HCT116 (cell line): Measurements from ENCODE around the gene MAX. TPM values are rescaled to one million over a fixed set of nuclear protein-coding genes. Genes with fewer than 3 reads are reported as not detected.

Source experiments
- ATAC-seq: fragments of 200-7000 bp; cut with Tn5 transposase; 2 replicates; pipeline ENCODE4 v1.9.1; 2020; ENCODE audit warnings: mild to moderate bottlenecking, moderate library complexity
- BruUV-seq: library from RNA; stranded (reverse); fragments of 400-500 nt; replicated peaks from 2 replicates; lab custom pipeline; 2021; lab: Mats Ljungman, UMichigan
- CTCF ChIA-PET: fragments of 300-600 bp; sonication (Branson Sonifier 250); formaldehyde crosslinking; loops from one replicate; lab custom pipeline; 2021; ENCODE audit warnings: antibody characterized with exemption; lab: Charles Lee
- POLR2A ChIA-PET: fragments of 300-600, 350-600 bp; sonication (Branson Sonifier 250); formaldehyde crosslinking; loops from one replicate; lab custom pipeline; 2021; ENCODE audit warnings: antibody characterized with exemption; lab: Charles Lee
- RAD21 ChIA-PET, 2 experiments: fragments of 300-600 bp; sonication (Branson Sonifier 250); formaldehyde crosslinking; loops; one replicate each; lab custom pipeline; 2023; ENCODE audit warnings: low total read pairs in 2 of 2; ENCODE audit not compliant: uncharacterized antibody in 2 of 2, unreplicated experiment in 2 of 2, low non-redundant PET in 1 of 2; lab: Charles Lee
- DNase-seq: peaks from one replicate; pipeline ENCODE4 v3.0.0-alpha.2; 2010; ENCODE audit warnings: low read depth, low spot score
- H2AFZ ChIP-seq: fragments of 200-600 bp; shearing (Covaris generic), sonication (generic); 2 replicates; pipeline ENCODE4 v1.6.1; 2017; ENCODE audit warnings: low read depth, mixed run types, mixed read lengths, antibody characterized with exemption, low read length; ENCODE audit not compliant: poor library complexity, severe bottlenecking
- H3K27ac ChIP-seq: 2 replicates; pipeline ENCODE4 v1.5.1; 2012; ENCODE audit warnings: low read depth, low read length
- H3K27me3 ChIP-seq: fragments of 200-600 bp; sonication (generic); 2 replicates; pipeline ENCODE4 v1.6.1; 2016; ENCODE audit warnings: mixed run types, low read length, mixed read lengths; ENCODE audit not compliant: insufficient read depth
- H3K36me3 ChIP-seq, 2 experiments: fragments of 200-500 bp in 1 of 2; fragments of 200-600 bp in 1 of 2; sonication (Bioruptor generic) in 1 of 2; sonication (generic) in 1 of 2; 2 replicates each; pipeline versions ENCODE4 v1.5.1 to v1.6.1; 2014 to 2016; ENCODE audit warnings: low read length in 2 of 2, inconsistent platforms in 1 of 2, mixed read lengths in 1 of 2, mixed run types in 1 of 2; ENCODE audit not compliant: insufficient read depth in 2 of 2, control insufficient read depth in 1 of 2
- H3K4me1 ChIP-seq, 2 experiments: fragments of 200-600 bp in 1 of 2; sonication (generic) in 1 of 2; 2 replicates each; pipeline versions ENCODE4 v1.5.1 to v1.6.1; 2012 to 2017; ENCODE audit warnings: low read length in 2 of 2, inconsistent platforms in 1 of 2, mild to moderate bottlenecking in 1 of 2, mixed read lengths in 1 of 2, mixed run types in 1 of 2, moderate library complexity in 1 of 2; ENCODE audit not compliant: insufficient read depth in 2 of 2, control insufficient read depth in 1 of 2
- H3K4me2 ChIP-seq: fragments of 200-600 bp; sonication (generic); 2 replicates; pipeline ENCODE4 v1.6.1; 2017; ENCODE audit warnings: mixed run types, low read length, mixed read lengths
- H3K4me3 ChIP-seq, 2 experiments: fragments of 200-600 bp in 1 of 2; sonication (generic) in 1 of 2; replicated peaks in 1 of 2; 2 replicates each; pipeline ENCODE4 v1.5.1; 2011 to 2016; ENCODE audit warnings: low read length in 2 of 2, control low read depth in 1 of 2, low read depth in 1 of 2, mild to moderate bottlenecking in 1 of 2, mixed read lengths in 1 of 2, mixed run types in 1 of 2
- H3K79me2 ChIP-seq: fragments of 200-600 bp; sonication (generic); 2 replicates; pipeline ENCODE4 v1.6.1; 2017; ENCODE audit warnings: mild to moderate bottlenecking, mixed run types, low read length, moderate library complexity, mixed read lengths; ENCODE audit not compliant: insufficient read depth
- H3K9ac ChIP-seq: fragments of 200-600 bp; sonication (generic); 2 replicates; pipeline ENCODE4 v1.6.1; 2016; ENCODE audit warnings: low read length, mixed read lengths
- H3K9me2 ChIP-seq: fragments of 200-600 bp; sonication (generic), shearing (Covaris generic); 2 replicates; pipeline ENCODE4 v1.6.1; 2017; ENCODE audit warnings: mixed run types, mild to moderate bottlenecking, moderate library complexity; ENCODE audit not compliant: insufficient read depth
- H3K9me3 ChIP-seq, 2 experiments: fragments of 200-500 bp in 1 of 2; fragments of 200-600 bp in 1 of 2; sonication (Bioruptor generic) in 1 of 2; sonication (generic) in 1 of 2; 2 replicates each; pipeline ENCODE4 v1.6.1; 2014 to 2017; ENCODE audit warnings: low read length in 2 of 2, mixed read lengths in 2 of 2, inconsistent platforms in 1 of 2, low read depth in 1 of 2, mild to moderate bottlenecking in 1 of 2, mixed run types in 1 of 2, moderate library complexity in 1 of 2; ENCODE audit not compliant: control insufficient read depth in 1 of 2, insufficient read depth in 1 of 2
- H4K20me1 ChIP-seq: fragments of 200-600 bp; sonication (generic), shearing (Covaris generic); 2 replicates; pipeline ENCODE4 v1.6.1; 2017; ENCODE audit warnings: mixed run types, mild to moderate bottlenecking, moderate library complexity; ENCODE audit not compliant: insufficient read depth
- CBX3 ChIP-seq: IDR thresholded peaks from 2 replicates; pipeline ENCODE4 v1.6.1; 2012; ENCODE audit warnings: low read depth
- EZH2phosphoT487 ChIP-seq: fragments of 200-600 bp; IDR thresholded peaks from 2 replicates; pipeline ENCODE4 v1.6.1; 2018; ENCODE audit warnings: antibody characterized with exemption, borderline replicate concordance
- FOSL1 ChIP-seq: IDR thresholded peaks from 2 replicates; pipeline ENCODE4 v1.6.1; 2012; ENCODE audit warnings: low read depth
- JUND ChIP-seq: IDR thresholded peaks from 2 replicates; pipeline ENCODE4 v1.6.1; 2012
- MAX ChIP-seq: IDR thresholded peaks from 2 replicates; pipeline ENCODE4 v1.6.1; 2012
- POLR2AphosphoS5 ChIP-seq: IDR thresholded peaks from 2 replicates; pipeline ENCODE4 v1.6.1; 2011; ENCODE audit warnings: mild to moderate bottlenecking, low read depth, low read length, moderate library complexity
- REST ChIP-seq: IDR thresholded peaks from 2 replicates; pipeline ENCODE4 v1.6.1; 2012; ENCODE audit warnings: low read depth
- SIN3A ChIP-seq: IDR thresholded peaks from 2 replicates; pipeline ENCODE4 v1.6.1; 2012; ENCODE audit warnings: low read depth
- SP1 ChIP-seq: IDR thresholded peaks from 2 replicates; pipeline ENCODE4 v1.6.1; 2012; ENCODE audit warnings: low read depth
- ZBTB33 ChIP-seq: IDR thresholded peaks from 2 replicates; pipeline ENCODE4 v1.6.1; 2011; ENCODE audit warnings: mild to moderate bottlenecking, low read length, moderate library complexity; ENCODE audit not compliant: insufficient replicate concordance; ENCODE audit errors: extremely low read depth
- intact Hi-C: fragments of 100-400 bp; cut with micrococcal nuclease; formaldehyde crosslinking; loops from 2 replicates; pipeline ENCODE4 v1.10.0; 2022
- total RNA-seq: library from RNA; stranded (reverse); gene quantifications from one replicate; pipeline ENCODE4 v1.2.1, GENCODE V29; 2021; ENCODE audit not compliant: unreplicated experiment
- TF ChIP-seq, protein P1 (sequence below): IDR thresholded peaks from 2 replicates; pipeline ENCODE4 v1.6.1; 2012

MAX gene
- total RNA-seq, 1 experiment from 2014 or later: 72.6 TPM

DNA sequence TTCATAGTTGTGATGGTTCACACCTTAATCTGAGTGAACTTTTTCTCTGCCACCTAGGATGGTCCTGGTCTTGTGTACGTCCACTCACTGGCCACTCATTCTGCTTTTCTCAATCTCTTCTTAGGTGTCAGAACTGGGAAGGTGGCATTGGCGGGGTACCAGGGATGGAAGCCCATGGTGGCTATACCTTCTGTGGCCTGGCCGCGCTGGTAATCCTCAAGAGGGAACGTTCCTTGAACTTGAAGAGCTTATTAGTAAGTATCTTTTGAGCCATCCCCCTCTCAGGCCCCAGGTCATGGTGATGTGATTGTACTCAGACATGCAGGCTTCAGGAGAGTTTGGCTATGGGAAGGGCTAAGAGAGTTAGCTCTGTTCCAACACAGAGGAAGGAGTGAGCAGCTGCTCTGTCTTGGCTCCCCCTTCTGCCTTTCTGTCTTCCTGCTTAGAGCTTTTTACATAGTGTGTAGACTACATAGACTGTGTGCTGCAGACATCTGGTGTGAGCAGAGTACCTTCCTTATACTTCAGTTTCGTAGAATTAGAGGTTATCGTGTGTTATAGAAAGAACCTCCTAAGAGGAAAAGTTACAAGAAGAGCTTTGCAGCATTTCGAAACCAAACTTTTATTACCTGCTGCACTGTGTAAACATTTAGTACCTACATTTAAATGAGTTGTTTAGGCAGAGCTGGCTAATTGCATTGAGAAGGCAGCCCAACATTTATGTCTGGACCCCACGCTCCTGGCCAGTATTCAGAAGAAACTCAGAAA lies 61.5 kb downstream of the MAX start:
- no TSS peak for BruUV-seq
- Histone ChIP-seq H2AFZ (no peak overlapping the region), H3K9me2 (no peaks in the 10 kb centered on the region), H3K4me3 (no peak overlapping the region), H3K4me2 (no peak overlapping the region), H3K9ac (no peak overlapping the region), H3K4me1 (no peaks in the 10 kb centered on the region), H3K27ac (no peak overlapping the region), H3K9me3 (no peaks in the 10 kb centered on the region), H3K79me2 (no peaks in the 10 kb centered on the region), H3K27me3 (no peaks in the 10 kb centered on the region), H4K20me1 (no peaks in the 10 kb centered on the region), H3K36me3 (peaks cover 5 to 18% of the 10 kb centered on the region in 2 experiments; a peak in 3 of 4 replicates)
- no peak for TF ChIP-seq EZH2phosphoT487
- no peak for TF ChIP-seq JUND
- TF ChIP-seq SIN3A: no peak
- no peak for TF ChIP-seq ZBTB33
- intact Hi-C loops: no loop called here
- ChIA-PET POLR2A (interaction anchor here (0.6 kb wide), 1 partner anchor 66 kb away, joined by 3 read pairs; no protein-coding TSS in a partner anchor), CTCF (no interaction called here), RAD21 (no interaction called here)
- no peak for DNase-seq
- no peak for ATAC-seq

GRCh38 chr14:65038966-65039365 lies 63.4 kb downstream of the MAX start:
- CTCF ChIA-PET: no interaction called here
- intact Hi-C loops: no loop called here
- no peak for DNase-seq
- no peaks in the 10 kb centered on the region for H3K9me2 ChIP-seq
- no peak overlapping the region for H3K9ac ChIP-seq
- no peaks in the 10 kb centered on the region for H3K27me3 ChIP-seq
- RAD21 ChIA-PET: no interaction called here
- H3K79me2 ChIP-seq: no peaks in the 10 kb centered on the region
- POLR2A ChIA-PET: no interaction called here
- H2AFZ ChIP-seq: no peak overlapping the region
- no peaks in the 10 kb centered on the region for H3K4me1 ChIP-seq
- BruUV-seq: no TSS peak
- H3K36me3 ChIP-seq: peaks cover 5 to 15% of the 10 kb centered on the region in 2 experiments; a peak in 3 of 4 replicates
- H4K20me1 ChIP-seq: no peaks in the 10 kb centered on the region
- H3K4me2 ChIP-seq: no peak overlapping the region
- H3K4me3 ChIP-seq: no peak overlapping the region
- H3K27ac ChIP-seq: no peak overlapping the region
- no peak for ATAC-seq
- H3K9me3 ChIP-seq: no peaks in the 10 kb centered on the region
- TF ChIP-seq MAX (no peak), SIN3A (no peak), EZH2phosphoT487 (no peak), FOSL1 (no peak), CBX3 (no peak), SP1 (no peak), REST (no peak), POLR2AphosphoS5 (no peak)
- TF ChIP-seq, protein P1, sequence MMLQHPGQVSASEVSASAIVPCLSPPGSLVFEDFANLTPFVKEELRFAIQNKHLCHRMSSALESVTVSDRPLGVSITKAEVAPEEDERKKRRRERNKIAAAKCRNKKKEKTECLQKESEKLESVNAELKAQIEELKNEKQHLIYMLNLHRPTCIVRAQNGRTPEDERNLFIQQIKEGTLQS: no peak
